Right lobe of liver (tissue), 6 donors: Measurements from ENCODE around the gene PAGE1. TPM values are rescaled to one million over a fixed set of nuclear protein-coding genes. Genes with fewer than 3 reads are reported as not detected.
"Not testable (repeated sequence)": the region's sequence is repeated elsewhere in the genome, so short reads cannot be mapped to it uniquely, and the experiment has no call there.

Source experiments
- ATAC-seq, 4 donors: fragments of 200-7000 bp; cut with Tn5 transposase; one replicate each; pipeline ENCODE4 v1.9.1; 2020; ENCODE audit warnings: mild to moderate bottlenecking in 4 of 4, moderate library complexity in 4 of 4
- DNase-seq, 3 donors: peaks; one replicate each; pipeline ENCODE4 v3.0.0-alpha.2; 2020
- H3K27ac ChIP-seq, 3 donors: fragments of 200-600 bp; one replicate each; pipeline ENCODE4 v1.8.0; 2022
- H3K27me3 ChIP-seq, 2 donors: fragments of 200-600 bp; one replicate each; pipeline ENCODE4 v1.8.0; 2022
- H3K36me3 ChIP-seq, 4 donors: fragments of 200-600 bp; sonication (generic) in 1 of 4; one replicate each; pipeline versions ENCODE4 v1.5.1 to v1.8.0; 2017 to 2022; ENCODE audit warnings: control low read depth in 1 of 4
- H3K4me1 ChIP-seq, 4 donors: fragments of 200-600 bp; sonication (generic) in 1 of 4; one replicate each; pipeline versions ENCODE4 v1.5.1 to v1.8.0; 2017 to 2022; ENCODE audit warnings: control low read depth in 1 of 4
- H3K4me3 ChIP-seq, 3 donors: fragments of 200-600 bp; one replicate each; pipeline ENCODE4 v1.8.0; 2022
- H3K9me3 ChIP-seq, 4 donors: fragments of 200-600 bp; sonication (generic) in 1 of 4; one replicate each; pipeline versions ENCODE4 v1.5.1 to v1.8.0; 2017 to 2022; ENCODE audit warnings: control low read depth in 1 of 4
- POLR2A ChIP-seq: fragments of 450-650 bp; IDR thresholded peaks from one replicate; pipeline ENCODE4 v1.6.1; 2017; ENCODE audit warnings: antibody characterized with exemption, mild to moderate bottlenecking
- WGBS: methylation state at CpG from one replicate; pipeline ENCODE4 v1.1.6; 2018; ENCODE audit warnings: low coverage, low lambda C conversion rate; ENCODE audit not compliant: insufficient coverage; ENCODE audit errors: missing lambda C conversion rate; 5-methylcytosine and 5-hydroxymethylcytosine counted together
- intact Hi-C, 2 donors: fragments of 100-400 bp; cut with DNase I; formaldehyde crosslinking; loops; one replicate each; pipeline versions ENCODE4 v1.11.2 to v1.14.1; 2022
- long read RNA-seq: library from polyadenylated mRNA; unstranded; transcript quantifications from one replicate; pipeline ENCODE4 v2.0.0, GENCODE V29; 2019
- total RNA-seq, 6 experiments: library from RNA; depleted of rRNA in 2 of 6; stranded (reverse); fragments of >200 nt in 2 of 6; fragmentation: NEBNext Ultra II Directional in 3 of 6; extraction: Animal tissue kit (Norgen Biotek cat#: 25700) in 3 of 6; gene quantifications; one replicate each; pipeline versions ENCODE4 v1.1.0 to v1.2.4, GENCODE V29; 2016 to 2023
- TF ChIP-seq, protein P1 (sequence below), 4 donors: fragments of 200-600 bp in 3 of 4; fragments of 450-650 bp in 1 of 4; IDR thresholded peaks; one replicate each; pipeline versions ENCODE4 v1.5.1 to v1.8.0; 2016 to 2022; ENCODE audit warnings: antibody characterized with exemption in 4 of 4, mild to moderate bottlenecking in 2 of 4
- donor health status: DM: no; HTN: yes; CAD: no.
- donor health status: DM: no; HTN: no; CAD: no.
- donor health status: DM: no; HTN: no; CAD: no.
- donor health status: DM: no; HTN: yes; CAD: no.
- donor health status: DM: no; HTN: yes; CAD: no.

The PAGE1 gene
- total RNA-seq = not detected
- long read RNA-seq = 0 reads

DNA sequence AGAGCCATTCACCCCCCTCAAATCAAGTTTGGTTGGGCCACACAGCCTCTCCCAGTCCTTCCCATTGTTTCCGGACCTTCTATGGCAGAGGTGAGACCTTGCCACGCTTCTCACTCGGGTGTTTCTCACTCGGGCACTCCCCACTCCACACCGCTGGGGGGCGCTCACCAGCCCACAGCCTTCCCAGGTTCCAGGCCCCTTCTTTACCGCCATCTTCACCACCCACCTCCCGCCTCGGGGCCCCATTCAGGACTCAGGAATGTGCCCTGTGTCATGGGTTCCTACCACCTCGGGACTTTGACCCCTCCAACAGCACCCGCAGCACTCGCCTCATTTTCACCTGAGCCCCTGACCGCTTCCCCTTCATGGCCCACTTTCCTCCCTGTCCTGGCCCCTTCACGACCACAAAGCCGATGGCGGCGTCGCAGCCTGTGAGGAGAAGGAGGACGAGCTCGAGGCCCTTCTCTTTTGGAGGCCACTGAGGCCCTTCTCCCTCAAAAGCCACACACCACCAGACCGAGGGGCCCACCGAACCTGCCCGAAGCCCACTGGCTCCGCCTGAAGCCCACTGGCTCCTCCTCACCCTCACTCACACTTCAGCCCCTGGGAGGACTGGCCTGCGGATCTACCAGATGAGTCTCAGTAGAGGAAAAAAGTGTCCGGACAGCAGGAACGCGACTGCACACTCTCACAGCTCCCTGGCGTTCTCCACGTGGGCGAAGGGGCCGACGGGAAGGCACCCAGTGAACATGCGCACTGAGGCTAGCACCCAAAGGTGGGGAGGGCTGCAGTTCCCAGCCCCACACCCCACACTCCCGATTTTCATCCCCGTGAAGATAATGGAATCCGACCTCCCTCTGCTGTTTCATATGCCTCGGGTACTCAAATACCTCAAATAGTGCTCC, at the start of gene PAGE1:
Gene PAGE1 (minus strand): TSS at position 709 of the 905 bp plus-strand sequence. CDS start 1,214 bp downstream, outside the sequence.
- Histone ChIP-seq H3K27ac (no peak within 1 kb of the TSS), H3K27me3 (peaks cover 0 to 5% of the 10 kb centered on the region in 2 donors), H3K4me1 (no peaks in the 10 kb centered on the region), H3K4me3 (no peak within 1 kb of the TSS), H3K36me3 (no peaks in the 10 kb centered on the region), H3K9me3 (no peaks in the 10 kb centered on the region)
- no peak for DNase-seq
- no peak for ATAC-seq
- 81% methylated on average over 19 of the region's 38 CpGs for WGBS
- TF ChIP-seq, protein P1, sequence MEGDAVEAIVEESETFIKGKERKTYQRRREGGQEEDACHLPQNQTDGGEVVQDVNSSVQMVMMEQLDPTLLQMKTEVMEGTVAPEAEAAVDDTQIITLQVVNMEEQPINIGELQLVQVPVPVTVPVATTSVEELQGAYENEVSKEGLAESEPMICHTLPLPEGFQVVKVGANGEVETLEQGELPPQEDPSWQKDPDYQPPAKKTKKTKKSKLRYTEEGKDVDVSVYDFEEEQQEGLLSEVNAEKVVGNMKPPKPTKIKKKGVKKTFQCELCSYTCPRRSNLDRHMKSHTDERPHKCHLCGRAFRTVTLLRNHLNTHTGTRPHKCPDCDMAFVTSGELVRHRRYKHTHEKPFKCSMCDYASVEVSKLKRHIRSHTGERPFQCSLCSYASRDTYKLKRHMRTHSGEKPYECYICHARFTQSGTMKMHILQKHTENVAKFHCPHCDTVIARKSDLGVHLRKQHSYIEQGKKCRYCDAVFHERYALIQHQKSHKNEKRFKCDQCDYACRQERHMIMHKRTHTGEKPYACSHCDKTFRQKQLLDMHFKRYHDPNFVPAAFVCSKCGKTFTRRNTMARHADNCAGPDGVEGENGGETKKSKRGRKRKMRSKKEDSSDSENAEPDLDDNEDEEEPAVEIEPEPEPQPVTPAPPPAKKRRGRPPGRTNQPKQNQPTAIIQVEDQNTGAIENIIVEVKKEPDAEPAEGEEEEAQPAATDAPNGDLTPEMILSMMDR (IDR thresholded peaks at IDR 0.05) = no peak
- TF ChIP-seq POLR2A = no peak
- intact Hi-C loops = no loop called here

DNA sequence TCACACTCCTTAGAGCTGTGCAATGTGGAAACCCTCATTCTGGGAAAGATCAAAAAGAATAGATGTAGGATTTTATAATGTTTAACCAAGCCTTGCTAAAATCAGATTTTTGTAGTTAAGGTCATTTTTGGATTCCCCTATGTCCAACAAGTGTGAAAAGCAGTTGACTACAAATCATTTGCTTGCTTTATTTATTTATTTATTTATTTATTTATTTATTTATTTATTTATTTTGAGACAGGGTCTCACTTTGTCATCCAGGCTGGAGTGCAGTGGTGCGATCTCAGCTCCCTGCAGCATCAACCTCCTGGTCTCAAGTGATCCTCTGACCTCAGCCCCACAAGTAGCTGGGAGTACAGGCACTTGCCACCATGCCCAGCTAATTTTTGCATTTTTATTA, 45.7 kb upstream of the PAGE1 start:
- H3K36me3 ChIP-seq, H3K4me3 ChIP-seq, ATAC-seq, intact Hi-C loops, DNase-seq, H3K4me1 ChIP-seq, H3K9me3 ChIP-seq, H3K27me3 ChIP-seq, H3K27ac ChIP-seq: not testable (repeated sequence)
- 71% methylated on average over 1 of the region's 1 CpG for WGBS

- Histone ChIP-seq H3K36me3 (no peaks in the 10 kb centered on the region), H3K4me1 (no peaks in the 10 kb centered on the region), H3K27ac (no peak overlapping the region), H3K4me3 (no peak overlapping the region), H3K27me3 (no peaks in the 10 kb centered on the region), H3K9me3 (no peaks in the 10 kb centered on the region)
- ATAC-seq = no peak
- no peak for DNase-seq
- WGBS = no CpG with 5 or more reads among the region's 9 CpGs
- TF ChIP-seq POLR2A = no peak
- TF ChIP-seq, protein P1 (IDR thresholded peaks at IDR 0.05) = no peak
- intact Hi-C loops = no loop called here
These were observed 32.1 kb upstream of the PAGE1 start for GRCh38 chrX:49727847-49728246.

DNA sequence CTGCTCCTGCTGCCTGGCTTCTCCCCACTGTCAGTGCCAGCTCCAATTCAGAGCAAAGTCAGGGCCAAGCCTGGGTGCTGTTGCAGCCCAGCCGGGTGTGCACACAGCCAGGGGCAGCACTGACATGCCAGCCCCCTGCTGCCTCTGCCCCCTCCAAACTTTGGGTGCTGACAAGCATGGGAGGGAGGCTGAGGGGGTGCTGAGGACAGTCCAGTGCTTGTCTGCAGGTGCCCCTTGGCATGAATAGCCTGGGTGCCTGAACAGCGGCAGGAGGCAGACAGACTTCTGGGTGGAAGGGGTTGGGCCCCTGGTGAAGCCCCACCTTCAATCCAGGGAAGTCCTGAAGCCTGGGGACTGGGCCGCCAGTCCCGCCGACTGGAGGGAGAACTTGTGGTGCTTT, 31.2 kb upstream of the PAGE1 start:
- H3K36me3 ChIP-seq = no peaks in the 10 kb centered on the region
- intact Hi-C loops = no loop called here
- DNase-seq = no peak
- no peaks in the 10 kb centered on the region for H3K27me3 ChIP-seq
- no peaks in the 10 kb centered on the region for H3K4me1 ChIP-seq
- no peak for ATAC-seq
- TF ChIP-seq, protein P1 (IDR thresholded peaks at IDR 0.05) = no peak
- TF ChIP-seq POLR2A = no peak
- H3K9me3 ChIP-seq = no peaks in the 10 kb centered on the region
- H3K4me3 ChIP-seq = no peak overlapping the region
- WGBS = 56% methylated on average over 4 of the region's 5 CpGs
- H3K27ac ChIP-seq = no peak overlapping the region
